GM12878 (cell line): Measurements from ENCODE around the gene CAMTA1.

Experiments
- FOXM1 ChIP-seq: IDR thresholded peaks from 2 replicates; pipeline ENCODE4 v1.6.1; 2012; ENCODE audit warnings: low read depth, mild to moderate bottlenecking, inconsistent platforms, low read length, moderate library complexity
- HDAC2 ChIP-seq: fragments of 200-600 bp; sonication (generic); IDR thresholded peaks from 2 replicates; pipeline ENCODE4 v1.6.1; 2017

DNA sequence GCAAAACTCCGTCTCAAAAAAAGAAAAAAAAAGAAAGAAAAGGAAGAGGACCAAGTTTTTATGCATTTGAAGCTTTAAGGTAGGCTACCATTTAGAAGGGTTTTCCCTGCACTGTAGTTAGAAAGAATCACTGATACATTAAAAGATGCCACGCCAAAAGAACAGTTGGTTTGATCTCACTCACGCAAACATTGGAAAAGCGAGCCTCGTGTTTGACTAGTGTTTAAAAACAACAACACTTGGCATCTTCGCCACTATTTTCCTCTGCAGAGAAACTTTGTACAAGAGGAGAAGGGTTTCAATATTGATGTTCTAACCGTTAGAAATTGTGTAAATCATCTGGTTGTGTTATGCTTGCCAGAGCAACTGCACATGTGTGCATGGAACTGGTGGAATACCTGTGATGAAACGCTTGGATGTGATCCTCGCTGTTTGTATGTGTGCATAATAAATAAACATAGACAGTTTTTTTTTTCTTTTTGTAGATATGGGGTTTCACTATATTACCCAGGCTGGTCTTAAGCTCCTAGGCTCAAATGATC, 24.0 kb upstream of the CAMTA1 start:
- TF ChIP-seq HDAC2 = no peak
- no peak for TF ChIP-seq FOXM1
